ENCODE measurements around the gene ZNF837.
A peak's percentile ranks its signal among the peaks of the same experiment; 100 is the strongest.

DNA sequence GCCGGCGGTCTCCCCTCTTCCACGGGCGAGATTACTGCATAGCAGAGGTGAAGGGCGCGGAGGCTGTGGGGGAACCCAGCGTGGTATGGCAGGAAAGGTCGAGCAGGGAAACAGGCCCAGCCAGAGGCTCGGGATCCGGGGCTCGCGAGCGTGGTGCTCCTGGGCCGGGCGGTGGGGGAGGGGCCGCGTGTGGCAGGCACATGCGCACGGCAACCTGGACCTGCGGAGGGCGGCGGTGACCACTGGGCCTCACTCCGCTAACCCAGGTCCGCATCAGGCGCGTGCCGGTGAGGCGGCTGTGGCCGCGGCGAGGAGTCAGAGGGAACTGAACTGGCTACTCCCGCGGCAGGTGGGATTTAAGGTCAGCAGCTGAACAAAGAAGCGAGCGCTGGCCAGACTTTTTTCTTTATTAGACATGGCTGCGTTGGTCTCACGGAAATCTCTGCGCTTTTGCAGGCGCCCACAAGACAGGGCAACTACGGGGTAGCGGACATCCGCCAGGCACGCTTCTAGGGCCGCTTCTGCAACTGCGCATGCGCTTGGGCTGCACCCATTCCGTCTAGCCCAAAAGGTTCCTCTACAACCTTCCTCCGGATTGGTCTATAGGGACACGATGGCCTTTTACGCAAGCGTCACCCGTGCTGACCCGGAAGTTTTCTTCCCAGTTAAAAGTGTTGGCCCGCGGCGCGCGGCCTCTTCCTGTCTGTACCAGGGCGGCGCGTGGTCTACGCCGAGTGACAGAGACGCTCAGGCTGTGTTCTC, 5.9 kb upstream of the ZNF837 start, which contains the start of gene RPS5:
- TF ChIP-seq POLR2A (IDR thresholded peaks at IDR 0.05) = peak in 3 of 4 donors; percentile 7 to 82 (median 70)
- TF ChIP-seq, protein P1, sequence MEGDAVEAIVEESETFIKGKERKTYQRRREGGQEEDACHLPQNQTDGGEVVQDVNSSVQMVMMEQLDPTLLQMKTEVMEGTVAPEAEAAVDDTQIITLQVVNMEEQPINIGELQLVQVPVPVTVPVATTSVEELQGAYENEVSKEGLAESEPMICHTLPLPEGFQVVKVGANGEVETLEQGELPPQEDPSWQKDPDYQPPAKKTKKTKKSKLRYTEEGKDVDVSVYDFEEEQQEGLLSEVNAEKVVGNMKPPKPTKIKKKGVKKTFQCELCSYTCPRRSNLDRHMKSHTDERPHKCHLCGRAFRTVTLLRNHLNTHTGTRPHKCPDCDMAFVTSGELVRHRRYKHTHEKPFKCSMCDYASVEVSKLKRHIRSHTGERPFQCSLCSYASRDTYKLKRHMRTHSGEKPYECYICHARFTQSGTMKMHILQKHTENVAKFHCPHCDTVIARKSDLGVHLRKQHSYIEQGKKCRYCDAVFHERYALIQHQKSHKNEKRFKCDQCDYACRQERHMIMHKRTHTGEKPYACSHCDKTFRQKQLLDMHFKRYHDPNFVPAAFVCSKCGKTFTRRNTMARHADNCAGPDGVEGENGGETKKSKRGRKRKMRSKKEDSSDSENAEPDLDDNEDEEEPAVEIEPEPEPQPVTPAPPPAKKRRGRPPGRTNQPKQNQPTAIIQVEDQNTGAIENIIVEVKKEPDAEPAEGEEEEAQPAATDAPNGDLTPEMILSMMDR (IDR thresholded peaks at IDR 0.05) = peak in 1 of 6 experiments; percentile 11
